AG04449 (cell line): ENCODE measurements around the gene MYLK2.
A peak's percentile ranks its signal among the peaks of the same experiment; 100 is the strongest.

Experiments
- CTCF ChIA-PET: fragments of 350-600 bp; formaldehyde crosslinking; extraction: SDS; loops from one replicate; lab custom pipeline; 2021; ENCODE audit warnings: antibody characterized with exemption; lab: Yijun Ruan, JAX
- POLR2A ChIA-PET: fragments of 400-600, 350-600 bp; formaldehyde crosslinking; extraction: SDS; loops from one replicate; lab custom pipeline; 2020; ENCODE audit warnings: antibody characterized with exemption, inconsistent platforms; lab: Yijun Ruan, JAX
- DNase-seq: peaks from one replicate; pipeline ENCODE4 v3.0.0-alpha.2; 2010; ENCODE audit warnings: low read depth, low spot score
- H3K4me3 ChIP-seq: 2 replicates; pipeline ENCODE4 v1.5.1; 2011; ENCODE audit warnings: low read depth, mild to moderate bottlenecking, control low read depth, low read length
- TF ChIP-seq, protein P1 (sequence below): IDR thresholded peaks from one replicate; pipeline ENCODE4 v1.5.1; 2011; ENCODE audit warnings: mild to moderate bottlenecking, moderate library complexity, low read length, control low read depth, inconsistent platforms; ENCODE audit not compliant: insufficient read depth; ENCODE audit errors: missing control alignments

MYLK2 gene

GRCh38 chr20:31868853-31869672 is 49.9 kb downstream of the MYLK2 start:
- no peak overlapping the region for H3K4me3 ChIP-seq
- ChIA-PET CTCF (interaction anchor here (0.8 to 3.4 kb wide), 6 partner anchors 14 to 46 kb away, joined by 3 to 16 read pairs (median 5); no protein-coding TSS in a partner anchor), POLR2A (no interaction called here)
- TF ChIP-seq, protein P1, sequence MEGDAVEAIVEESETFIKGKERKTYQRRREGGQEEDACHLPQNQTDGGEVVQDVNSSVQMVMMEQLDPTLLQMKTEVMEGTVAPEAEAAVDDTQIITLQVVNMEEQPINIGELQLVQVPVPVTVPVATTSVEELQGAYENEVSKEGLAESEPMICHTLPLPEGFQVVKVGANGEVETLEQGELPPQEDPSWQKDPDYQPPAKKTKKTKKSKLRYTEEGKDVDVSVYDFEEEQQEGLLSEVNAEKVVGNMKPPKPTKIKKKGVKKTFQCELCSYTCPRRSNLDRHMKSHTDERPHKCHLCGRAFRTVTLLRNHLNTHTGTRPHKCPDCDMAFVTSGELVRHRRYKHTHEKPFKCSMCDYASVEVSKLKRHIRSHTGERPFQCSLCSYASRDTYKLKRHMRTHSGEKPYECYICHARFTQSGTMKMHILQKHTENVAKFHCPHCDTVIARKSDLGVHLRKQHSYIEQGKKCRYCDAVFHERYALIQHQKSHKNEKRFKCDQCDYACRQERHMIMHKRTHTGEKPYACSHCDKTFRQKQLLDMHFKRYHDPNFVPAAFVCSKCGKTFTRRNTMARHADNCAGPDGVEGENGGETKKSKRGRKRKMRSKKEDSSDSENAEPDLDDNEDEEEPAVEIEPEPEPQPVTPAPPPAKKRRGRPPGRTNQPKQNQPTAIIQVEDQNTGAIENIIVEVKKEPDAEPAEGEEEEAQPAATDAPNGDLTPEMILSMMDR: no peak
- DNase-seq: no peak

DNA sequence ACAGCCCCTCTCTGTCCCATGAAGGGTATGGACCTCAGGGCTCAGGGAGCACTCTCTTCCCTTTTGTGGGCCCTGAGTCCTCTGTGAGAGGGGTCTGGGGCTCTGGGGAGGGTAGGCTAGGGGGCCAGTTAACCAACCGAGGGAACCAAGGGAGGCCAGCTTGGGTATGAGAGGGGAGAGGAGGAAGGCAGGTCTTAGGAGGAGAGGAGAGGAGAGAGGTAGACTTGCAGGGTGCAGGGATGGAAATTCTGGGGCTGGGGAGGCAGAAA is 50.5 kb downstream of the MYLK2 start:
- TF ChIP-seq, protein P1: no peak
- ChIA-PET POLR2A (no interaction called here), CTCF (interaction anchor here (1.0 to 3.4 kb wide), 3 partner anchors 14 to 23 kb away, joined by 3 to 16 read pairs (median 6); no protein-coding TSS in a partner anchor)
- H3K4me3 ChIP-seq: no peak overlapping the region
- no peak for DNase-seq

- ChIA-PET POLR2A (no interaction called here), CTCF (interaction anchor here (1.1 to 3.3 kb wide), 3 partner anchors 15 to 17 kb away, joined by 6 to 18 read pairs (median 13); no protein-coding TSS in a partner anchor)
- TF ChIP-seq, protein P1: no peak
- no peak for DNase-seq
- H3K4me3 ChIP-seq: peak within 1 kb of the TSS; percentile 27
Measured at GRCh38 chr20:31869942-31870725, 51.0 kb downstream of the MYLK2 start, which contains the start of the genes DUSP15 and TTLL9. Gene DUSP15 (minus strand): TSS chr20:31870527. CDS start chr20:31870337, 190 bp downstream. Gene TTLL9 (plus strand): TSS chr20:31870634. CDS start chr20:31871127, 493 bp downstream.

GRCh38 chr20:31870726-31871617 is 51.8 kb downstream of the MYLK2 start:
- ChIA-PET CTCF (interaction anchor here (1.1 to 3.3 kb wide), 4 partner anchors 15 to 164 kb away, joined by 3 to 18 read pairs (median 8); partner anchors contain the start of gene FOXS1), POLR2A (no interaction called here)
- TF ChIP-seq, protein P1: no peak
- H3K4me3 ChIP-seq: no peak overlapping the region
- DNase-seq: no peak

DNA sequence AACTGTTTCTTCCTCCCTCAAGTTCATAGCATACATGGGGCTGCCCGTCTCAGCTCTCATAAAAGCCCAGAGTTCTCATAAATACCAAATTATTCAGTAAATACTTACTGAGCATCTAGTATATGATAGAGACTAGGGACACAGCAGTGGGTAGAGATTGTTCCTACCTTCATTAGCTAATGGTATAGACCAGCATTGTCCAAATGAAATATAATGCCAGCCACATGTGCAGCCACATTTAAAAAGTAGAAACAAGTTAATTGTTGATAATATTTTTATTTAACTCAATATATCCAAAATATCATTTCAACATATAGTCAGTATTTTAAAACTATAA is 52.4 kb downstream of the MYLK2 start:
- no peak for DNase-seq
- no peak overlapping the region for H3K4me3 ChIP-seq
- ChIA-PET CTCF (interaction anchor here (1.0 to 3.3 kb wide), 6 partner anchors 16 to 221 kb away, joined by 3 to 18 read pairs (median 4); partner anchors contain the start of gene FOXS1), POLR2A (no interaction called here)
- TF ChIP-seq, protein P1: no peak
